ENCODE results near the gene EDA2R.

EDA2R gene

GRCh38 chrX:66675541-66675940 lies 36.7 kb upstream of the EDA2R start:
- H3K27ac ChIP-seq (ENCODE audit: low read depth, low read length, poor library complexity, severe bottlenecking): no peak overlapping the region
- H3K4me1 ChIP-seq (ENCODE audit: insufficient read depth, low read length, severe bottlenecking): no peaks in the 10 kb centered on the region
- no peak overlapping the region for H3K9ac ChIP-seq (ENCODE audit: low read length)

GRCh38 chrX:66674506-66674905 lies 35.6 kb upstream of the EDA2R start:
- no peaks in the 10 kb centered on the region for H3K4me1 ChIP-seq (ENCODE audit: insufficient read depth, low read length, severe bottlenecking)
- no peaks in the 10 kb centered on the region for H3K9me2 ChIP-seq (ENCODE audit: low read depth, low read length)
- H3K4me2 ChIP-seq (ENCODE audit: low read length): no peak overlapping the region
- no peak overlapping the region for H3K4me3 ChIP-seq (ENCODE audit: low read depth, low read length, poor library complexity, severe bottlenecking)
- H4K20me1 ChIP-seq (ENCODE audit: insufficient read depth, low read length): no peaks in the 10 kb centered on the region
- no peaks in the 10 kb centered on the region for H3K9me3 ChIP-seq (ENCODE audit: low read length)
- TF ChIP-seq EZH2 (IDR thresholded peaks at IDR 0.05; ENCODE audit: borderline replicate concordance, low read length) (no peak), CTCF (IDR thresholded peaks at IDR 0.05; ENCODE audit: low read length) (no peak)
- H3K36me3 ChIP-seq (ENCODE audit: insufficient read depth, low read length): no peaks in the 10 kb centered on the region
- H3K9ac ChIP-seq (ENCODE audit: low read length): no peak overlapping the region
- no peaks in the 10 kb centered on the region for H3K79me2 ChIP-seq (ENCODE audit: insufficient read depth, low read length)
- no peaks in the 10 kb centered on the region for H3K27me3 ChIP-seq (ENCODE audit: insufficient read depth, low read length)
- H3F3A ChIP-seq (ENCODE audit: insufficient read depth, low read length): no peaks in the 10 kb centered on the region
- no peak overlapping the region for H2AFZ ChIP-seq (ENCODE audit: low read length)
- no peak overlapping the region for H3K27ac ChIP-seq (ENCODE audit: low read depth, low read length, poor library complexity, severe bottlenecking)

More at GRCh38 chrX:66675541-66675940, 36.7 kb upstream of the EDA2R start:
- H3F3A ChIP-seq (ENCODE audit: insufficient read depth, low read length): no peaks in the 10 kb centered on the region
- no peaks in the 10 kb centered on the region for H3K27me3 ChIP-seq (ENCODE audit: insufficient read depth, low read length)
- no peak overlapping the region for H3K4me3 ChIP-seq (ENCODE audit: low read depth, low read length, poor library complexity, severe bottlenecking)
- H4K20me1 ChIP-seq (ENCODE audit: insufficient read depth, low read length): no peaks in the 10 kb centered on the region
- H2AFZ ChIP-seq (ENCODE audit: low read length): no peak overlapping the region
- H3K9me3 ChIP-seq (ENCODE audit: low read length): no peaks in the 10 kb centered on the region
- H3K36me3 ChIP-seq (ENCODE audit: insufficient read depth, low read length): no peaks in the 10 kb centered on the region
- TF ChIP-seq EZH2 (IDR thresholded peaks at IDR 0.05; ENCODE audit: borderline replicate concordance, low read length) (no peak), CTCF (IDR thresholded peaks at IDR 0.05; ENCODE audit: low read length) (no peak)
- H3K4me2 ChIP-seq (ENCODE audit: low read length): no peak overlapping the region
- H3K79me2 ChIP-seq (ENCODE audit: insufficient read depth, low read length): no peaks in the 10 kb centered on the region
- H3K9me2 ChIP-seq (ENCODE audit: low read depth, low read length): no peaks in the 10 kb centered on the region

- Histone ChIP-seq H3K9ac (ENCODE audit: low read length) (no peak overlapping the region), H3K4me1 (ENCODE audit: insufficient read depth, low read length, severe bottlenecking) (no peaks in the 10 kb centered on the region), H3F3A (ENCODE audit: insufficient read depth, low read length) (no peaks in the 10 kb centered on the region), H3K4me2 (ENCODE audit: low read length) (no peak overlapping the region), H3K36me3 (ENCODE audit: insufficient read depth, low read length) (no peaks in the 10 kb centered on the region), H4K20me1 (ENCODE audit: insufficient read depth, low read length) (no peaks in the 10 kb centered on the region), H3K27ac (ENCODE audit: low read depth, low read length, poor library complexity, severe bottlenecking) (no peak overlapping the region), H3K9me3 (ENCODE audit: low read length) (no peaks in the 10 kb centered on the region), H2AFZ (ENCODE audit: low read length) (no peak overlapping the region), H3K79me2 (ENCODE audit: insufficient read depth, low read length) (no peaks in the 10 kb centered on the region), H3K27me3 (ENCODE audit: insufficient read depth, low read length) (no peaks in the 10 kb centered on the region), H3K4me3 (ENCODE audit: low read depth, low read length, poor library complexity, severe bottlenecking) (no peak overlapping the region), H3K9me2 (ENCODE audit: low read depth, low read length) (no peaks in the 10 kb centered on the region)
- no peak for TF ChIP-seq CTCF (IDR thresholded peaks at IDR 0.05; ENCODE audit: low read length)
- no peak for TF ChIP-seq EZH2 (IDR thresholded peaks at IDR 0.05; ENCODE audit: borderline replicate concordance, low read length)
Measured at GRCh38 chrX:66672106-66672505, 33.2 kb upstream of the EDA2R start.
